Choroid plexus epithelial cell (primary cell): ENCODE measurements around the gene RERE.

ENCODE experiments used
- DNase-seq: peaks from one replicate; pipeline ENCODE4 v3.0.0-alpha.2; 2010; ENCODE audit warnings: low read depth
- H3K4me3 ChIP-seq: 2 replicates; pipeline ENCODE4 v1.5.1; 2011; ENCODE audit warnings: low read depth, mild to moderate bottlenecking, control low read depth, low read length, moderate library complexity
- CTCF ChIP-seq: conservative IDR thresholded peaks from 2 replicates; pipeline ENCODE4 v1.5.1; 2011; ENCODE audit warnings: low read depth, mild to moderate bottlenecking, control low read depth, inconsistent platforms, low read length, moderate library complexity

Gene RERE

GRCh38 chr1:8334106-8334851 is 483.2 kb downstream of the RERE start:
- DNase-seq: no peak
- TF ChIP-seq CTCF: no peak
- no peak overlapping the region for H3K4me3 ChIP-seq

- no peak overlapping the region for H3K4me3 ChIP-seq
- no peak for TF ChIP-seq CTCF
- DNase-seq: no peak
Observed at GRCh38 chr1:8333246-8333987, 484.0 kb downstream of the RERE start.

- H3K4me3 ChIP-seq: no peak overlapping the region
- TF ChIP-seq CTCF: no peak
- no peak for DNase-seq
Observed at GRCh38 chr1:8332806-8333205, 484.6 kb downstream of the RERE start.

GRCh38 chr1:8330271-8331125 is 486.9 kb downstream of the RERE start:
- H3K4me3 ChIP-seq: no peak overlapping the region
- no peak for TF ChIP-seq CTCF

GRCh38 chr1:8329858-8330257 is 487.6 kb downstream of the RERE start:
- DNase-seq: no peak
- H3K4me3 ChIP-seq: no peak overlapping the region
- no peak for TF ChIP-seq CTCF

More at GRCh38 chr1:8330271-8331125, 486.9 kb downstream of the RERE start:
- no peak for DNase-seq

GRCh38 chr1:8329439-8329838 is 488.0 kb downstream of the RERE start:
- no peak for DNase-seq
- H3K4me3 ChIP-seq: no peak overlapping the region
- TF ChIP-seq CTCF: no peak
